Measurements from ENCODE around the gene RSRC2.

The RSRC2 gene

DNA sequence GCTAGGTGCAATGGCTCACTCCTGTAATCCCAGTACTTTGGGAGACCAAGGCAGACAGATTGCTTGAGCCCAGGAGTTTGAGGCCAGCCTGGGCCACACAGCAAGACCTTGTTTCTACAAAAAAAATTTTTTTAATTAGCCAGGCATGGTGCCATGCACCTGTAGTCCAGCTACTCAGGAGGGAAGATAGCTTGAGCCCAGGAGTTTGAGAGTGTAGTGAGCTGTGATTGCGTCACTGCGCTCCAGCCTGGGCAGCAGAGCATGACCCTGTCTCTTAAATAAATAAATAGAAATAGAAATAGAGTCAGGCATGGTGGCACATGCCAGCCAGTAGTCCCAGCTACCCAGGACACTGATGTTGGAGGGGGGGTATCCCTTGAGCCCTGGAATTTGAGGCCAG, 67.5 kb downstream of the RSRC2 start:
- Histone ChIP-seq H3K4me3 (ENCODE audit: low read depth, low read length) (no peak overlapping the region), H3K9ac (ENCODE audit: low read depth, low read length) (no peak overlapping the region), H3K4me1 (ENCODE audit: control insufficient read depth, insufficient read depth, low read length) (no peaks in the 10 kb centered on the region), H3K9me3 (ENCODE audit: control insufficient read depth, insufficient read depth, low read length) (no peaks in the 10 kb centered on the region), H3K36me3 (ENCODE audit: control insufficient read depth, insufficient read depth, low read length) (no peaks in the 10 kb centered on the region), H3K27me3 (ENCODE audit: control insufficient read depth, insufficient read depth, low read length) (no peaks in the 10 kb centered on the region)

DNA sequence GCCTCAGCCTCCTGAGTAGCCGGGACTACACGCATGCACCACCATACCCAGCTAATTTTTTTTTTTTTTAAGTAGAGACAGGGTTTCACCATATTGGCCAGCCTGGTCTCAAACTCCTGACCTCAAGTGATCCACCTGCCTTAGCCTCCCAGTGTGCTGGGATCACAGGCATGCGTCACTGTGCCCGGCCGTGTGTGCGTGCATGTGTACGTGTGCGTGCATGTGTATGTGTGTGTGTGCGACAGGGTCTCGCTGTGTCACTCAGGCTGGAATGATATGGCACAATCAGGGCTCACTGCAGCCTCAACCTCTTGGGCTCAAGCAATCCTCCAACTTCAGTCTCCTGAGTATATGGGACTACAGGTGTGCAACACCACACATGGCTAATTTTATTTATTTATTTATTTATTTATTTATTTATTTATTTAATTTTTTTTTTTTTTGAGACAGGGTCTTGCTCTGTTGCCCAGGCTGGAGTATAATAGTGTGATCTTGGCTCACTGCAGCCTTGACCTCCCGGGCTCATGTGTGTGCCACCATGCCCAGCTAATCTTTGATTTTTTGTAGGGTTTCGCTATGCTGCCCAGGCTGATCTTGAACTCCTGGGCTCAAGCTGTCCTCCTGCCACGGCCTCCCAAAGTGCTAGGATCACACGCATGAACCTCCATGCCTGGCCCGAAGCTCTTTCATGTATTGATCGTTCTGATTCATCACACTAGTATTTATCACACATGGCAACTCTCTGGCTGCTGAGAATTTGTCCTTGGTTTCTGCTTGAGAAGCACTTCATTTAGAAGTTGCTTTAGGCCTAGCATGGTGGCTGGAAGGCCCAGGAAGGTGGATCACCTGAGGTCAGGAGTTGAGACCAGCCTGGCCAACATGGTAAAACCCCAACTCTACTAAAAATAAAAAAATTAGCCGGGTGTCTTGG, 68.4 kb downstream of the RSRC2 start:
- no peak overlapping the region for H3K9ac ChIP-seq (ENCODE audit: low read depth, low read length)
- H3K36me3 ChIP-seq (ENCODE audit: control insufficient read depth, insufficient read depth, low read length): no peaks in the 10 kb centered on the region
- no peaks in the 10 kb centered on the region for H3K4me1 ChIP-seq (ENCODE audit: control insufficient read depth, insufficient read depth, low read length)
- no peak overlapping the region for H3K4me3 ChIP-seq (ENCODE audit: low read depth, low read length)
- no peaks in the 10 kb centered on the region for H3K9me3 ChIP-seq (ENCODE audit: control insufficient read depth, insufficient read depth, low read length)
- H3K27me3 ChIP-seq (ENCODE audit: control insufficient read depth, insufficient read depth, low read length): no peaks in the 10 kb centered on the region

DNA sequence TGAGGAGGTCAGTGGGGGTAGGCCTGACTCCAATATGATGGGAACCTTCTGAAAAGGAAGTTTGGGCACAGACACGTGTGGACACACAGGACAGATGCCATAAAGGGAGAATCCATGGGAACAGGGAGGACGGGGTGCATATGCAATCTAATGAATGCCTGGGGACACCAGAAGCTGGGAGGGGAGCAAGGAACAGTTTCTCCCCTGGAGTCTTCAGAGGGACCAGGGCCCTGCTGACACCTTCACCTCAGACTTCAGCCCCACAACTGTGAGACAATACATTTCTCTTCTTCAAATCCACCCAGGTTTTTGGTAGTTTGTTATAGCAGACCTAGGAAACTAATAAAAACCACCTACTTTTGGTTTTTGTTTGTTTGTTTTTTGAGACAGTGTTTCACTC, 69.1 kb downstream of the RSRC2 start:
- Histone ChIP-seq H3K27me3 (ENCODE audit: control insufficient read depth, insufficient read depth, low read length) (no peaks in the 10 kb centered on the region), H3K9ac (ENCODE audit: low read depth, low read length) (no peak overlapping the region), H3K4me3 (ENCODE audit: low read depth, low read length) (no peak overlapping the region), H3K9me3 (ENCODE audit: control insufficient read depth, insufficient read depth, low read length) (no peaks in the 10 kb centered on the region), H3K4me1 (ENCODE audit: control insufficient read depth, insufficient read depth, low read length) (no peaks in the 10 kb centered on the region), H3K36me3 (ENCODE audit: control insufficient read depth, insufficient read depth, low read length) (no peaks in the 10 kb centered on the region)

- Histone ChIP-seq H3K9me3 (ENCODE audit: control insufficient read depth, insufficient read depth, low read length) (no peaks in the 10 kb centered on the region), H3K9ac (ENCODE audit: low read depth, low read length) (no peak overlapping the region), H3K27me3 (ENCODE audit: control insufficient read depth, insufficient read depth, low read length) (no peaks in the 10 kb centered on the region), H3K4me1 (ENCODE audit: control insufficient read depth, insufficient read depth, low read length) (no peaks in the 10 kb centered on the region), H3K4me3 (ENCODE audit: low read depth, low read length) (no peak overlapping the region), H3K36me3 (ENCODE audit: control insufficient read depth, insufficient read depth, low read length) (no peaks in the 10 kb centered on the region)
These were observed 72.0 kb downstream of the RSRC2 start for GRCh38 chr12:122454739-122455138.

DNA sequence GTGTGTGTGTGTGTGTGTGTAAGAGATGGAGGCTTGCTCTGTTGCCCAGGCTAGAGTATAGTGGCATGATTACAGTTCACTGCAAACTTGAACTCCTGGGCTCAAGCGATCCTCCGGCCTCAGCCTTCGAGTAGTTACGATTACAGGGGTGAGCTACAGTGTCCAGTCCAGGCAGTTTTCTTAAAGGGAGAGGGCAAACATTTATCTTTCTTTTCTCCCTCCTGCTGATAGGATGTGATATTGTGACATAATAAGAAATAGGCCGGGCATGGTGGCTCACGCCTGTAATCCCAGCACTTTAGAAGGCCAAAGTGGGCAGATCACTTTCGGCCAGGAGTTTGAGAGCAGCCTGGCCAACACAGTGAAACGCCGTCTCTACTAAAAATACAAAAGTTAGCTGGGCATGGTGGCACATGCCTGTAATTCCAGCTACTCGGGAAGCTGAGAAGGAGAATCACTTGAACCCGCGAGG, 72.5 kb downstream of the RSRC2 start:
- Histone ChIP-seq H3K27me3 (ENCODE audit: control insufficient read depth, insufficient read depth, low read length) (no peaks in the 10 kb centered on the region), H3K9me3 (ENCODE audit: control insufficient read depth, insufficient read depth, low read length) (no peaks in the 10 kb centered on the region), H3K9ac (ENCODE audit: low read depth, low read length) (no peak overlapping the region), H3K36me3 (ENCODE audit: control insufficient read depth, insufficient read depth, low read length) (no peaks in the 10 kb centered on the region), H3K4me3 (ENCODE audit: low read depth, low read length) (no peak overlapping the region), H3K4me1 (ENCODE audit: control insufficient read depth, insufficient read depth, low read length) (no peaks in the 10 kb centered on the region)
